ENCODE data around the gene ZNF598. TPM values are rescaled to one million over a fixed set of nuclear protein-coding genes. Genes with fewer than 3 reads are reported as not detected.

ZNF598 gene
- total and polyA plus RNA-seq, 8 donors = 26.0 to 93.6 (median 50.8) TPM

DNA sequence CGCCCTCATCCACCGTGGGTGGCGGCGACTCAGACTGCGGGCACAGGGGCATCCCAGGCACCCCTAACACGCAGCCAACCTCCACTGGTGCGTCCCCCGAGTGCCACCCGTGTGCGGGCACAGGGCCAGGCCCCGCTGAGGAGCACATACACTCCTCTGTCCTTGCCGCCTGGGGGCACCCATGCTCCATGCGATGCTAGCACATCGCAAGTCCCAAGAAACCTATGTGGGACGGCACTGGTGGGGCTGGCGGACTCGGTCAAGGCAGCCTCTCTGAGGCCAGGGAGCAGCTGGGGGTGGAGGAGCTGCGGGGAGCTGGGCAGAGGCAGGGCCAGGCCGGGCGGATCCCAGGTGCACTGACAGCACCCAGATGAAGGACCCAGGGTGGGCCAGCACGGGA, 4.0 kb downstream of the ZNF598 start:
- Histone ChIP-seq H3K36me3 (peaks cover 11 to 28% (median 28%) of the 10 kb centered on the region in 3 donors), H3K27ac (peak overlapping the region in 1 of 4 donors; percentile 18), H3K27me3 (no peaks in the 10 kb centered on the region), H3K4me3 (no peak overlapping the region), H3K9me3 (no peaks in the 10 kb centered on the region), H3K4me1 (peaks cover 26 to 41% (median 33%) of the 10 kb centered on the region in 3 donors)
- intact Hi-C loops (cut with DNase I) = no loop called here
- 51 to 52% methylated on average over 21 of the region's 21 CpGs for WGBS, 2 donors
- TF ChIP-seq, protein P1, sequence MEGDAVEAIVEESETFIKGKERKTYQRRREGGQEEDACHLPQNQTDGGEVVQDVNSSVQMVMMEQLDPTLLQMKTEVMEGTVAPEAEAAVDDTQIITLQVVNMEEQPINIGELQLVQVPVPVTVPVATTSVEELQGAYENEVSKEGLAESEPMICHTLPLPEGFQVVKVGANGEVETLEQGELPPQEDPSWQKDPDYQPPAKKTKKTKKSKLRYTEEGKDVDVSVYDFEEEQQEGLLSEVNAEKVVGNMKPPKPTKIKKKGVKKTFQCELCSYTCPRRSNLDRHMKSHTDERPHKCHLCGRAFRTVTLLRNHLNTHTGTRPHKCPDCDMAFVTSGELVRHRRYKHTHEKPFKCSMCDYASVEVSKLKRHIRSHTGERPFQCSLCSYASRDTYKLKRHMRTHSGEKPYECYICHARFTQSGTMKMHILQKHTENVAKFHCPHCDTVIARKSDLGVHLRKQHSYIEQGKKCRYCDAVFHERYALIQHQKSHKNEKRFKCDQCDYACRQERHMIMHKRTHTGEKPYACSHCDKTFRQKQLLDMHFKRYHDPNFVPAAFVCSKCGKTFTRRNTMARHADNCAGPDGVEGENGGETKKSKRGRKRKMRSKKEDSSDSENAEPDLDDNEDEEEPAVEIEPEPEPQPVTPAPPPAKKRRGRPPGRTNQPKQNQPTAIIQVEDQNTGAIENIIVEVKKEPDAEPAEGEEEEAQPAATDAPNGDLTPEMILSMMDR (IDR thresholded peaks at IDR 0.05) = no peak
- ATAC-seq (no peak), DNase-seq (peak; percentile 43 to 88 (median 64)), FAIRE-seq (no peak)

GRCh38 chr16:2004795-2005517, 4.7 kb downstream of the ZNF598 start:
- 58 to 60% methylated on average over 32 to 34 of the region's 34 CpGs for WGBS, 2 donors
- ATAC-seq (no peak), DNase-seq (peak in 5 of 6 donors; percentile 26 to 83 (median 63)), FAIRE-seq (no peak)
- Histone ChIP-seq H3K36me3 (peaks cover 11 to 34% (median 32%) of the 10 kb centered on the region in 3 donors), H3K27me3 (no peaks in the 10 kb centered on the region), H3K27ac (peak overlapping the region in 3 of 4 donors; percentile 51 to 62 (median 59)), H3K4me3 (no peak overlapping the region), H3K9me3 (no peaks in the 10 kb centered on the region), H3K4me1 (peaks cover 22 to 41% (median 33%) of the 10 kb centered on the region in 3 donors)
- intact Hi-C loops (cut with DNase I) = no loop called here
- TF ChIP-seq, protein P1 (IDR thresholded peaks at IDR 0.05) = no peak

- no peak for FAIRE-seq
- WGBS, 2 donors = 14 to 16% methylated on average over 34 to 36 of the region's 36 CpGs
- intact Hi-C loops (cut with DNase I) = no loop called here
- H3K27ac ChIP-seq = peak overlapping the region; percentile 51 to 73 (median 60)
- peak; percentile 94 to 99 (median 96) for DNase-seq
- peaks cover 17 to 43% (median 32%) of the 10 kb centered on the region in 3 donors for H3K36me3 ChIP-seq
- no peaks in the 10 kb centered on the region for H3K27me3 ChIP-seq
- no peaks in the 10 kb centered on the region for H3K9me3 ChIP-seq
- peaks cover 22 to 41% (median 33%) of the 10 kb centered on the region in 3 donors for H3K4me1 ChIP-seq
- TF ChIP-seq, protein P1 (IDR thresholded peaks at IDR 0.05) = peak; percentile 92 to 98 (median 96)
- peak; percentile 76 to 92 (median 86) for ATAC-seq
- peak overlapping the region in 2 of 4 donors; percentile 11 to 19 for H3K4me3 ChIP-seq
These were observed 5.6 kb downstream of the ZNF598 start for GRCh38 chr16:2003827-2004641.

DNA sequence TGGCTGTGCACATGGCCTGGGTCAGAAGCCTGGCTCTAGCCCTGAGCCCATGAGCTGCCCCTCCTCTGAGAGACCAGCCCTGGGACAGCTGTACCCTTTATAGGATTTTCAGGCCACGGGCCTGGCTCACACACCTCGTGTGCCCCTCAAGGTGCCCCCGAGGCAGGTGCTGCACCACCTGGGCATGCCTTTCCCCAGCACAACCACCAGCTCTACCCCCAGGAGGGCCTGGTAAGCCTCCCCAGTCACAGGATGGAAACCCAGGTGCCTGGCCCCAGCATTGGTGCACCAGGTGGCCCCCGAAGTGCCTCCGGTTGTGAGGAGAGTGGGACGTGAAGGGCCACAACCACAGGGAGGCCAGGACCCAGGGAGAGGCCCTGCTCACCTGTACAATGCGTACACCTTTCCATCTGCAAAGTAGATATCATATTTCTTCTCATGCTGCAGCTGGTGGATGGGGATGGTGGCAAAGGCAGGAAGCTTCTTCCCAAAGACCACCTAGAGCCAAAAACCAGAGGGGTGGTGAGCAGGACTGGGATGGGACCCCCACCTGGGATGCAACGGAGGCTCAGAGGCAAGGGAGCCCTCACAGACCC, 6.3 kb downstream of the ZNF598 start:
- TF ChIP-seq, protein P1 (IDR thresholded peaks at IDR 0.05) = no peak
- DNase-seq (peak in 3 of 6 donors; percentile 15 to 79 (median 47)), ATAC-seq (no peak), FAIRE-seq (no peak)
- H3K27me3 ChIP-seq = no peaks in the 10 kb centered on the region
- H3K4me3 ChIP-seq = no peak overlapping the region
- peaks cover 19 to 50% (median 36%) of the 10 kb centered on the region in 3 donors for H3K36me3 ChIP-seq
- H3K4me1 ChIP-seq = peaks cover 18 to 40% (median 33%) of the 10 kb centered on the region in 3 donors
- 54 to 62% methylated on average over 8 of the region's 8 CpGs for WGBS, 2 donors
- intact Hi-C loops (cut with DNase I) = no loop called here
- no peaks in the 10 kb centered on the region for H3K9me3 ChIP-seq
- no peak overlapping the region for H3K27ac ChIP-seq
